OCI-LY1 (cell line): Measurements from ENCODE around the gene TMEM59L.

Experiments
- CTCF ChIP-seq: fragments of 200-600 bp; sonication (generic), shearing (Covaris generic); IDR thresholded peaks from 2 replicates; pipeline ENCODE4 v1.5.1; 2017; ENCODE audit warnings: mild to moderate bottlenecking, antibody characterized with exemption, low read length, moderate library complexity, mixed read lengths
- EZH2 ChIP-seq: fragments of 200-600 bp; sonication (generic), shearing (Covaris generic); IDR thresholded peaks from 2 replicates; pipeline ENCODE4 v1.8.0; 2017; ENCODE audit warnings: borderline replicate concordance, mixed run types, mild to moderate bottlenecking, antibody characterized with exemption, low read length, moderate library complexity, mixed read lengths

GRCh38 chr19:18574691-18575291 is 37.9 kb upstream of the TMEM59L start:
- TF ChIP-seq CTCF (no peak), EZH2 (no peak)
